Activated CD8-positive, alpha-beta memory T cell treated with anti-CD3 and anti-CD28 coated beads, Interleukin-2, amount 50 U/mL, for 24 hours (primary cell): ENCODE data around the gene TLE2.
"Not testable (repeated sequence)": the region's sequence is repeated elsewhere in the genome, so short reads cannot be mapped to it uniquely, and the experiment has no call there.

Experiments used
- DNase-seq: peaks from one replicate; pipeline ENCODE4 v3.0.0-alpha.2; 2020; ENCODE audit errors: extremely low read depth

The TLE2 gene

GRCh38 chr19:2983351-2984214 lies 45.5 kb downstream of the TLE2 start:
- no peak for DNase-seq

- no peak for DNase-seq
Measured at GRCh38 chr19:2982983-2983350, 46.1 kb downstream of the TLE2 start.

GRCh38 chr19:2982561-2982960 lies 46.5 kb downstream of the TLE2 start:
- DNase-seq = no peak

- no peak for DNase-seq
Measured at GRCh38 chr19:2981898-2982297, 47.2 kb downstream of the TLE2 start.

- DNase-seq = no peak
Measured at GRCh38 chr19:2978772-2979171, 50.3 kb downstream of the TLE2 start.

- DNase-seq = no peak
Measured at GRCh38 chr19:2978166-2978767, 50.8 kb downstream of the TLE2 start.

GRCh38 chr19:2977746-2978138 lies 51.3 kb downstream of the TLE2 start:
- DNase-seq = no peak

GRCh38 chr19:2977001-2977745 lies 51.9 kb downstream of the TLE2 start, which contains the start of gene TLE6:
TLE6 (plus strand) TSS chr19:2977564; CDS start chr19:2978234, 670 bp downstream.
- DNase-seq = peak; percentile 86

GRCh38 chr19:2976609-2977000 lies 52.5 kb downstream of the TLE2 start:
- DNase-seq = no peak

- DNase-seq = no peak
Measured at GRCh38 chr19:2974342-2975041, 54.6 kb downstream of the TLE2 start.

- DNase-seq = no peak
Measured at GRCh38 chr19:2973229-2973628, 55.9 kb downstream of the TLE2 start.

GRCh38 chr19:2970201-2970835 lies 58.8 kb downstream of the TLE2 start:
- DNase-seq = no peak

GRCh38 chr19:2969104-2969504 lies 60.0 kb downstream of the TLE2 start:
- no peak for DNase-seq

- DNase-seq = no peak
Measured at GRCh38 chr19:2967972-2968371, 61.1 kb downstream of the TLE2 start.

- DNase-seq = no peak
Measured at GRCh38 chr19:2964874-2965273, 64.2 kb downstream of the TLE2 start.

- not testable (repeated sequence) for DNase-seq
Measured at GRCh38 chr19:2963631-2964030, 65.4 kb downstream of the TLE2 start.

GRCh38 chr19:2963122-2963521 lies 66.0 kb downstream of the TLE2 start:
- DNase-seq = no peak

GRCh38 chr19:2962018-2962670 lies 66.9 kb downstream of the TLE2 start:
- DNase-seq = no peak

- no peak for DNase-seq
Measured at GRCh38 chr19:2960120-2960519, 69.0 kb downstream of the TLE2 start.

- DNase-seq = no peak
Measured at GRCh38 chr19:2957160-2957559, 71.9 kb downstream of the TLE2 start.

GRCh38 chr19:2952953-2953481 lies 76.1 kb downstream of the TLE2 start:
- DNase-seq = no peak
